ENCODE results near the gene HPCAL1.

DNA sequence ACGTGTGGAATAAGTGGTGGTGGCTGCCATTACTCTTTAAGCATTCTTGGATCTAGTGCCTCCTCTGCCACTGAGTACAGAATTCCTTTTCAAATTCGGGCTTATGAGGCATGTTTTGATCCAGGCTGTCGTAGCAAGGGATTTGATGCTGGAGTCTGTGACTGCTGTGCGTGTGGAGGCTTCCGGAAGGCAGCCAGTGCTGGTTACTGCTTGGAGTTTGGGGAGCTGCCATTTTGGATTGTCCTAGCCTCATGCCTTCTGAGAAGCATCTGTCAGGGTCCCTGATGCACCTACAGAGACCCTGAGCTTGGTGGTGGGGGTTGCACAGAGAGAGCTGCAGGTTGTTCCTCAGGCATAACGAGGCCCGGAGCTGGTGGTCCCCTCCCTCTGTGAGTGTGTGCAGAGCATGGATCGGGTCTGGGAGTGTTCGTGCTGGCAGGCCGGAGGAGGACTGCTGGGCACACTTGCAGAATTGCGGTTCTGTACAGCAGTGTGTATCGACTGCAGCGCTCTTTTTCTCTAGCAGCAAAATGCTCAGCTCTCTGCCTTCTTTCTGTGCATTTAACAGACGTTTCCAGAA is 7.7 kb downstream of the HPCAL1 start:
- TF ChIP-seq, protein P1, sequence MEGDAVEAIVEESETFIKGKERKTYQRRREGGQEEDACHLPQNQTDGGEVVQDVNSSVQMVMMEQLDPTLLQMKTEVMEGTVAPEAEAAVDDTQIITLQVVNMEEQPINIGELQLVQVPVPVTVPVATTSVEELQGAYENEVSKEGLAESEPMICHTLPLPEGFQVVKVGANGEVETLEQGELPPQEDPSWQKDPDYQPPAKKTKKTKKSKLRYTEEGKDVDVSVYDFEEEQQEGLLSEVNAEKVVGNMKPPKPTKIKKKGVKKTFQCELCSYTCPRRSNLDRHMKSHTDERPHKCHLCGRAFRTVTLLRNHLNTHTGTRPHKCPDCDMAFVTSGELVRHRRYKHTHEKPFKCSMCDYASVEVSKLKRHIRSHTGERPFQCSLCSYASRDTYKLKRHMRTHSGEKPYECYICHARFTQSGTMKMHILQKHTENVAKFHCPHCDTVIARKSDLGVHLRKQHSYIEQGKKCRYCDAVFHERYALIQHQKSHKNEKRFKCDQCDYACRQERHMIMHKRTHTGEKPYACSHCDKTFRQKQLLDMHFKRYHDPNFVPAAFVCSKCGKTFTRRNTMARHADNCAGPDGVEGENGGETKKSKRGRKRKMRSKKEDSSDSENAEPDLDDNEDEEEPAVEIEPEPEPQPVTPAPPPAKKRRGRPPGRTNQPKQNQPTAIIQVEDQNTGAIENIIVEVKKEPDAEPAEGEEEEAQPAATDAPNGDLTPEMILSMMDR (IDR thresholded peaks at IDR 0.05), result no peak
- no peak for TF ChIP-seq POLR2A (IDR thresholded peaks at IDR 0.05)

All from right lobe of liver (tissue), 4 donors.